Panc1 (cell line): ENCODE results near the gene SLC44A1. TPM values are rescaled to one million over a fixed set of nuclear protein-coding genes. Genes with fewer than 3 reads are reported as not detected.
"Not testable (repeated sequence)": the region's sequence is repeated elsewhere in the genome, so short reads cannot be mapped to it uniquely, and the experiment has no call there.

Experiments used
- ATAC-seq: fragments of 200-7000 bp; cut with Tn5 transposase; 2 replicates; pipeline ENCODE4 v1.9.1; 2020; ENCODE audit warnings: mild to moderate bottlenecking, moderate library complexity
- BruUV-seq: library from RNA; stranded (reverse); fragments of 400-500 nt; replicated peaks from 2 replicates; lab custom pipeline; 2021; lab: Mats Ljungman, UMichigan
- CTCF ChIA-PET: fragments of 300-600 bp; sonication (Branson Sonifier 250); formaldehyde crosslinking; loops from one replicate; lab custom pipeline; 2022; ENCODE audit warnings: antibody characterized with exemption; lab: Charles Lee
- POLR2A ChIA-PET: fragments of 300-600 bp; sonication (Branson Sonifier 250); formaldehyde crosslinking; loops from one replicate; lab custom pipeline; 2022; ENCODE audit warnings: antibody characterized with exemption; lab: Charles Lee
- DNase-seq: peaks from one replicate; pipeline ENCODE4 v3.0.0-alpha.2; 2010; ENCODE audit warnings: low read depth, low spot score
- H3K27ac ChIP-seq: 2 replicates; pipeline ENCODE4 v1.5.1; 2011; ENCODE audit warnings: mild to moderate bottlenecking, low read length, inconsistent platforms
- H3K27me3 ChIP-seq: fragments of 200-500 bp; sonication (Bioruptor generic); 2 replicates; pipeline ENCODE4 v1.6.0; 2014; ENCODE audit warnings: low read length, inconsistent platforms; ENCODE audit not compliant: control insufficient read depth, insufficient read depth
- H3K36me3 ChIP-seq: fragments of 200-500 bp; sonication (Bioruptor generic); 2 replicates; pipeline ENCODE4 v1.5.1; 2014; ENCODE audit warnings: inconsistent platforms, mild to moderate bottlenecking, low read length, moderate library complexity; ENCODE audit not compliant: control insufficient read depth, insufficient read depth
- H3K4me1 ChIP-seq: 2 replicates; pipeline ENCODE4 v1.5.1; 2011; ENCODE audit warnings: inconsistent platforms, mild to moderate bottlenecking, low read length, moderate library complexity; ENCODE audit not compliant: control insufficient read depth, insufficient read depth
- H3K4me3 ChIP-seq, 2 experiments: 2 replicates each; pipeline ENCODE4 v1.5.1; 2011 to 2012; ENCODE audit warnings: low read depth in 2 of 2, low read length in 2 of 2, mild to moderate bottlenecking in 2 of 2, inconsistent platforms in 1 of 2, moderate library complexity in 1 of 2
- H3K9me3 ChIP-seq: fragments of 200-500 bp; sonication (Bioruptor generic); 2 replicates; pipeline ENCODE4 v1.5.1; 2014; ENCODE audit warnings: low read depth, mild to moderate bottlenecking, inconsistent platforms, low read length, moderate library complexity; ENCODE audit not compliant: control insufficient read depth, insufficient read depth
- CTCF ChIP-seq: fragments of 450-650 bp; IDR thresholded peaks from 2 replicates; pipeline ENCODE4 v1.5.1; 2017; ENCODE audit warnings: mild to moderate bottlenecking
- POLR2AphosphoS5 ChIP-seq: IDR thresholded peaks from 2 replicates; pipeline ENCODE4 v1.6.1; 2012; ENCODE audit warnings: mild to moderate bottlenecking, low read depth, low read length, moderate library complexity
- REST ChIP-seq, 2 experiments: IDR thresholded peaks; 2 replicates each; pipeline ENCODE4 v1.6.1; 2011 to 2012; ENCODE audit warnings: low read depth in 2 of 2, control low read depth in 1 of 2, low read length in 1 of 2, mild to moderate bottlenecking in 1 of 2, moderate library complexity in 1 of 2; ENCODE audit not compliant: insufficient read depth in 1 of 2
- SIN3A ChIP-seq: IDR thresholded peaks from 2 replicates; pipeline ENCODE4 v1.6.1; 2012; ENCODE audit warnings: low read depth, mild to moderate bottlenecking, low read length, moderate library complexity, borderline replicate concordance; ENCODE audit not compliant: insufficient read depth
- TCF7L2 ChIP-seq: IDR thresholded peaks from 2 replicates; pipeline ENCODE4 v1.6.1; 2011; ENCODE audit warnings: mild to moderate bottlenecking, low read depth, low read length, inconsistent platforms
- in situ Hi-C: cut with HindIII; loops from 2 replicates; pipeline ENCODE4 v1.10.0; 2016; ENCODE audit warnings: low sequenced_read_pairs, low pct_unique_long_range_greater_than_20kb
- intact Hi-C: fragments of 100-400 bp; cut with micrococcal nuclease; formaldehyde crosslinking; loops from one replicate; pipeline ENCODE4 v1.10.0; 2022; ENCODE audit not compliant: unreplicated experiment
- total RNA-seq: library from RNA; stranded (reverse); gene quantifications from one replicate; pipeline ENCODE4 v1.2.1, GENCODE V29; 2021; ENCODE audit not compliant: unreplicated experiment

SLC44A1 gene
- total RNA-seq, 1 experiment from 2014 or later, result 8.7 TPM

GRCh38 chr9:105255421-105255820 is 11.0 kb downstream of the SLC44A1 start:
- no peak for ATAC-seq
- Histone ChIP-seq H3K27ac (no peak overlapping the region), H3K27me3 (no peaks in the 10 kb centered on the region), H3K4me3 (no peak overlapping the region), H3K36me3 (no peaks in the 10 kb centered on the region), H3K9me3 (no peaks in the 10 kb centered on the region), H3K4me1 (no peaks in the 10 kb centered on the region)
- in situ Hi-C loops (no loop called here), intact Hi-C loops (no loop called here)
- TF ChIP-seq TCF7L2 (no peak), SIN3A (no peak), CTCF (no peak), REST (IDR thresholded peaks at IDR 0.05; ENCODE audit: insufficient read depth in 1 of 2, low read depth in 2 of 2, low read length in 1 of 2) (no peak), POLR2AphosphoS5 (no peak)
- ChIA-PET CTCF (no interaction called here), POLR2A (no interaction called here)
- no peak for DNase-seq
- BruUV-seq, result no TSS peak

- CTCF ChIA-PET, H3K9me3 ChIP-seq, H3K36me3 ChIP-seq, POLR2A ChIA-PET, DNase-seq, H3K4me1 ChIP-seq, in situ Hi-C loops, H3K4me3 ChIP-seq, H3K27ac ChIP-seq, intact Hi-C loops, ATAC-seq, BruUV-seq, H3K27me3 ChIP-seq: not testable (repeated sequence)
Observed at GRCh38 chr9:105256569-105256968, 12.1 kb downstream of the SLC44A1 start.

GRCh38 chr9:105257809-105258208 is 13.4 kb downstream of the SLC44A1 start:
- no peak for ATAC-seq
- BruUV-seq, result no TSS peak
- intact Hi-C loops, result no loop called here
- DNase-seq, result no peak
- Histone ChIP-seq H3K9me3 (no peaks in the 10 kb centered on the region), H3K27ac (no peak overlapping the region), H3K27me3 (no peaks in the 10 kb centered on the region), H3K4me3 (no peak overlapping the region), H3K36me3 (no peaks in the 10 kb centered on the region), H3K4me1 (no peaks in the 10 kb centered on the region)
- POLR2A ChIA-PET, result interaction anchor here (0.6 kb wide), 1 partner anchor 456 kb away, joined by 4 read pairs; no protein-coding TSS in a partner anchor
- CTCF ChIA-PET, result no interaction called here
- in situ Hi-C loops, result no loop called here
- TF ChIP-seq TCF7L2, result no peak
- TF ChIP-seq POLR2AphosphoS5, result no peak
- TF ChIP-seq CTCF, result no peak
- no peak for TF ChIP-seq SIN3A
- TF ChIP-seq REST (IDR thresholded peaks at IDR 0.05; ENCODE audit: insufficient read depth in 1 of 2, low read depth in 2 of 2, low read length in 1 of 2), result no peak
